Choroid plexus epithelial cell (primary cell): Measurements from ENCODE around the gene DRD2.

Source experiments
- DNase-seq: peaks from one replicate; pipeline ENCODE4 v3.0.0-alpha.2; 2010; ENCODE audit warnings: low read depth
- H3K4me3 ChIP-seq: 2 replicates; pipeline ENCODE4 v1.5.1; 2011; ENCODE audit warnings: low read depth, mild to moderate bottlenecking, control low read depth, low read length, moderate library complexity
- TF ChIP-seq, protein P1 (sequence below): conservative IDR thresholded peaks from 2 replicates; pipeline ENCODE4 v1.5.1; 2011; ENCODE audit warnings: low read depth, mild to moderate bottlenecking, control low read depth, inconsistent platforms, low read length, moderate library complexity

DRD2 gene

DNA sequence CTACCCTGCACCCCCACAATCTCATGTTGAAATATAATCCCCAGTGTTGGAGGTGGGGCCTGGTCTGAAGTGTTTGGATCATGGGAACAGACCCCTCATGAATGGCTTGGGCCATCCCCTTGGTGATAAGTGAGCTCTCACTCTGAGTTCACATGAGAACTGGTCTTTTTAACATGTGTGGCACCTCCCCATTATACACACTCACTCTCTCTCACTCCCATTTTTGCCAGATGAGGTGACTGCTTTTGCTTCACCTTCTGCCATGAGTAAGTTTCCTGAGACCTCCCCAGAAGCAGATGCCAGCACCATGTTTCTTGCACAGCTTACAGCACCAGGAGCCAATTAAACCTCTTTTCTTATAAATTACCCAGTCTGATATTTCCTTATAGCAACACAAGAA lies 32.1 kb upstream of the DRD2 start:
- DNase-seq: no peak
- TF ChIP-seq, protein P1, sequence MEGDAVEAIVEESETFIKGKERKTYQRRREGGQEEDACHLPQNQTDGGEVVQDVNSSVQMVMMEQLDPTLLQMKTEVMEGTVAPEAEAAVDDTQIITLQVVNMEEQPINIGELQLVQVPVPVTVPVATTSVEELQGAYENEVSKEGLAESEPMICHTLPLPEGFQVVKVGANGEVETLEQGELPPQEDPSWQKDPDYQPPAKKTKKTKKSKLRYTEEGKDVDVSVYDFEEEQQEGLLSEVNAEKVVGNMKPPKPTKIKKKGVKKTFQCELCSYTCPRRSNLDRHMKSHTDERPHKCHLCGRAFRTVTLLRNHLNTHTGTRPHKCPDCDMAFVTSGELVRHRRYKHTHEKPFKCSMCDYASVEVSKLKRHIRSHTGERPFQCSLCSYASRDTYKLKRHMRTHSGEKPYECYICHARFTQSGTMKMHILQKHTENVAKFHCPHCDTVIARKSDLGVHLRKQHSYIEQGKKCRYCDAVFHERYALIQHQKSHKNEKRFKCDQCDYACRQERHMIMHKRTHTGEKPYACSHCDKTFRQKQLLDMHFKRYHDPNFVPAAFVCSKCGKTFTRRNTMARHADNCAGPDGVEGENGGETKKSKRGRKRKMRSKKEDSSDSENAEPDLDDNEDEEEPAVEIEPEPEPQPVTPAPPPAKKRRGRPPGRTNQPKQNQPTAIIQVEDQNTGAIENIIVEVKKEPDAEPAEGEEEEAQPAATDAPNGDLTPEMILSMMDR: no peak
- no peak overlapping the region for H3K4me3 ChIP-seq

DNA sequence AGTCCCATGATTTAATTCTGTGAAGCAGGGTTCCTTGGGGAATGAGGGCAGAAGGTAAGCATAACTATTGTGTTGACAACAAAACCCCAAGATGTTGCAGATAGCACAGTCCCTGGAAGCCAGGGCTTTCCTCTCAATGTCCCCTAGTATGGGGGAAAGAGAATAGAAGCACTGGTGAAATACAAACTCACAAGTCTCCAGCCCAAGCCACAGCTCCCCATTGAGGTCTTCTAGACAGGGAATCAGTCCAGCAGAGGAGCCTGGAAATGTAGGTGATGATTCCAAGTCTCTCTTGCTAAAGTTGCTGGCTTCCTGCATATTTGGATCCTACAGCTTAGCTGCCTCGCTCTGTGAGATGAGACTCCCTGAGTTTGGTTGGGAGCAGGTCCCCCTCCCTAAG lies 31.7 kb upstream of the DRD2 start:
- TF ChIP-seq, protein P1: no peak
- no peak for DNase-seq
- H3K4me3 ChIP-seq: no peak overlapping the region

DNA sequence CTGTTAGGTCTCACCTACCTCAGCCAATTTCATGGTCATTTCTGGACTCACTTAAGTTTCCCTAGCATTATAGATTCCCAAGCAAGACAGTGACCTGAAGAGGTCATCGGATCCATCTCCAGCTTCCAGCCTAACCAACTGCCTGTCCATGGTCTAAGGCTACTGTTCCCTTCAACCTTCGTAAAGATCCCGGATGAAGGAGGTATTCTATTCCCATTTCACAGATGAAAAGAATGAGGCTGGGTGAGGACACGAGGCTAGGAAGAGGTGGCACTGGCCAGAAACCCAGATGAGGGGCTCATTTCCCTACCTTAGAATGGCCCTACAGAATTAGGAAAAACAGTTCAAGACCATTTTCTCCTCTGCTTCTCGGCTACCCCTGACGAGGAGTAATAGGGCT lies 31.3 kb upstream of the DRD2 start:
- TF ChIP-seq, protein P1: no peak
- no peak for DNase-seq
- no peak overlapping the region for H3K4me3 ChIP-seq

DNA sequence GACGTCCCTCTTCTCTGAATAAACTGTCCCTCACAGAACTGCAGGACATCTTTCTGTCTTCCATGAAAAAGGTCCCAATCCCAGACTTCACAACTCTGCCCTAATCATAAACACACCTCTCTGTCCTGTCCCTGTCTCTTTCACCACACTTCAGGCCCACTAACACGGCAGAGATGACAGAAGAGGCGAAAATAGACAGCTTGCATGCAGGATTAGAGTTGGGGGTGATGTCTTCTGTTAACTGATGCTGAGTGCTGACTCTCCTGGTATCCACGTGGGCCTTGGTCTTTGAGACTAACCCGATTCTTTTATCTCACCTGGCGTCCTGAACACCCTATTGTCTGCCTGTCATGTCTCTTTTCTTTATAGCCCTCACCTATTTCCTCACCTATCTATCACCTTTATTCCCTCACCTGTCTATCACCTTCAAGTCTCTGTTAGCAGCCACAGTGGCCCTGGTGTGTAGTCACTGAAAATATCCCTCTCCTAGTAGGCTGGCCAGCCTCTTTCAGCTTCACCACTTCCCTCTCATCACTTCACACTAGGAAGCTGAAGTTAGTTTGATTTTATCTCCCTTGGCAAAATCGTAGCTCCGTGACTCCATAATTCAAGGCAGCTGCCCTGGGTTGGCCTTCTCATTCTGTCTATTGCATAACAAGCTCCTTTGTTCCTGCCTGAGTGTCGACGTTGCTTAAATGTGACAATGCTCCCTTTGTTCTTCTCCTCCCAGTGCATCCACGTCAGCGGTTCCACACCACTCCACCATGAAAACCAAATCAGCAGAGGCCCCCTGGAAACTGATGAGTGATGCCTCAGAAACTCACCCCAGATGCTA lies 30.6 kb upstream of the DRD2 start:
- TF ChIP-seq, protein P1: no peak
- H3K4me3 ChIP-seq: no peak overlapping the region
- no peak for DNase-seq

DNA sequence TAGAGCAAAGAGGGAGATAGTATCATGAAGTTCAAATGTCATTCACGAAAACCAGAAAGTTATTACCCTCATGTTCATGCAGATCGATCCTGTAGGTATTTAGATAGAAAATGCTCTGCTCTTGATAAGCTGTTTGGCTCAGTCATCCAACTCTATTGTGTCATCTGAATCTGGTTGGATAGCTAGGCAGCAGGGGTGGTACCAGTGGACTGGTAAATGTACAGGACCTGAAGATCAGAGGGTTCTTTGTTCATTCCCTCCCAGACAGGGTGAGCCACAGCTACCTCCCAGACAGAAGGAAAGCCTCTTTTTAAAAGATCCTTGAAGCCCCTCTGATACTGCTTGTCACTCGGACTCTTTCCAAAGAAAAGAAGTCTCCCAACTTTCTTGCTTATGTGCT lies 29.8 kb upstream of the DRD2 start:
- no peak overlapping the region for H3K4me3 ChIP-seq
- no peak for DNase-seq
- TF ChIP-seq, protein P1: no peak

DNA sequence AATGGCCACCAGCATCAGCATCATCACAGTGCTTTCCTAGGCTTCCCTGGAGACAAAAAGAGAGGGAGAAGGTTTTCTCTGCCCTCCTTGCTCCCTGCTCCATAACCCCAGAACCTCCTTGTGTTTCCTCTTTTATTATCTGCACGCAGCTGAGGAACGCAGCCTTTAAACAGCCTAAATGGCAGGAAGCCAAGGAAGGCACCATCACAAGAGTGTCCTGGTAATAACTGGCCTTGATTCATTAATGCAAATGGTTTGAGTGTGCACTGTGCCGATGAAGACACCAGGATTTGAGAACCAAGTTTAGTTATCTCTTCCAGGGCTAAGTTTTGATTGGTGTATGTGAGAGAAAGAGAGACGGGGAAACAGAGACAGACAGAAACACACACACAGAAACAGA lies 29.4 kb upstream of the DRD2 start:
- DNase-seq: no peak
- TF ChIP-seq, protein P1: no peak
- H3K4me3 ChIP-seq: no peak overlapping the region

DNA sequence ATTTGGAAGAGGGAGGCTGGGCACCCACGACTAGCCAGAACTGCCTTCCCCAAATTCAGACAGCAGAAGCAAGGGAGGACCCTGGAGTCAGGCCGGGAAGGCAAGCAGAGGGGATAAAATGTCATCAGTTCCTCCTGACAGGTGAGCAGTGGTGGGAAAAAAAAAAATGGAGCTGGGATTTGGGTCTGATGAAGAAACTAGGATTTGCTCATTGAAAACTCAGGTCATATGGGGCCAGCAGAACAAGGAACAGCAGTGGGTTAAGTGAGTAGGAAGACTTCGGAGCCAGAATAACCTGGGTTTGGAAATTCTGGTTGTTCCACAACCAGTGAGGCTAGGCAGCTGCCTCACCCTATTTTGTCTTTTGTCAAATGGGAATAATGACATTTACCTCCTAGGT lies 28.9 kb upstream of the DRD2 start:
- H3K4me3 ChIP-seq: no peak overlapping the region
- no peak for DNase-seq
- TF ChIP-seq, protein P1: no peak
